Stimulated activated naive CD8-positive, alpha-beta T cell treated with anti-CD3 and anti-CD28 coated beads, Interleukin-15, amount 100 ng/mL, for 72 hours (primary cell): ENCODE measurements around the gene DBNL.

Experiments
- ATAC-seq: fragments of 150-1000 bp; cut with Tn5 transposase; 2 replicates; pipeline ENCODE4 v1.10.0; 2021; ENCODE audit warnings: mild to moderate bottlenecking, moderate library complexity
- DNase-seq, 2 donors: peaks; one replicate each; pipeline ENCODE4 v3.0.0; 2021 to 2022
- H3K27ac Mint-ChIP-seq, 2 donors: one replicate each; pipeline ENCODE4 v1.8.0; 2022; ENCODE audit warnings: mild to moderate bottlenecking in 2 of 2, mixed read lengths in 2 of 2, moderate library complexity in 2 of 2
- H3K27me3 Mint-ChIP-seq: one replicate; pipeline ENCODE4 v1.8.0; 2022; ENCODE audit warnings: mixed read lengths
- H3K4me1 Mint-ChIP-seq: one replicate; pipeline ENCODE4 v1.8.0; 2022; ENCODE audit warnings: mild to moderate bottlenecking, mixed read lengths
- H3K4me3 Mint-ChIP-seq, 2 donors: one replicate each; pipeline ENCODE4 v1.8.0; 2022; ENCODE audit warnings: mild to moderate bottlenecking in 2 of 2, mixed read lengths in 2 of 2, moderate library complexity in 1 of 2
- H3K9me3 Mint-ChIP-seq, 2 donors: one replicate each; pipeline ENCODE4 v1.8.0; 2022; ENCODE audit warnings: mixed read lengths in 2 of 2

Gene DBNL

GRCh38 chr7:44094883-44095592 is 50.5 kb downstream of the DBNL start:
- no peaks in the 10 kb centered on the region for H3K9me3 Mint-ChIP-seq
- peaks cover 33% of the 10 kb centered on the region for H3K4me1 Mint-ChIP-seq
- ATAC-seq (no peak), DNase-seq (no peak)
- H3K27me3 Mint-ChIP-seq = no peaks in the 10 kb centered on the region
- no peak overlapping the region for H3K4me3 Mint-ChIP-seq
- no peak overlapping the region for H3K27ac Mint-ChIP-seq

DNA sequence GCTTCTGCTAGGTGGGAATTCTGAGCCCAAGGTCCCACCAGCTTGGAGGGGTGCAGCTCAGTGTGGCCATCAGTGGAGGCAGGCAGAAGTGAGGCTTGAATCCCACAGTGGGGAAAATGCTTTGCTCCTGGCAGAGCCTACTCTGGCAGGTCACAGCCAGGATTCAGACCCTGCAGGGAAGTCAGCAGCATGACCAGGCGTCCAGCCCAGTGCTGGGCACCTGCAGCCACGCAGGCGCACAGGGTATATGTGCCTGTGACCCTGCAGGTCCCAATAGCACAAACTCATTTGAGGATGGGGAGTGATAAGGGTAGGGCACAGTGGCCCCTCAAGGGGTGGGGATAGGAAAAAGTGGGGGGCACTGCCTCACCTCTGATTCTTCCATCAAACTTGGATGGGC is 51.3 kb downstream of the DBNL start:
- Mint-ChIP-seq H3K9me3 (no peaks in the 10 kb centered on the region), H3K4me3 (no peak overlapping the region), H3K4me1 (peaks cover 33% of the 10 kb centered on the region), H3K27me3 (no peaks in the 10 kb centered on the region), H3K27ac (no peak overlapping the region)
- ATAC-seq (no peak), DNase-seq (no peak)

DNA sequence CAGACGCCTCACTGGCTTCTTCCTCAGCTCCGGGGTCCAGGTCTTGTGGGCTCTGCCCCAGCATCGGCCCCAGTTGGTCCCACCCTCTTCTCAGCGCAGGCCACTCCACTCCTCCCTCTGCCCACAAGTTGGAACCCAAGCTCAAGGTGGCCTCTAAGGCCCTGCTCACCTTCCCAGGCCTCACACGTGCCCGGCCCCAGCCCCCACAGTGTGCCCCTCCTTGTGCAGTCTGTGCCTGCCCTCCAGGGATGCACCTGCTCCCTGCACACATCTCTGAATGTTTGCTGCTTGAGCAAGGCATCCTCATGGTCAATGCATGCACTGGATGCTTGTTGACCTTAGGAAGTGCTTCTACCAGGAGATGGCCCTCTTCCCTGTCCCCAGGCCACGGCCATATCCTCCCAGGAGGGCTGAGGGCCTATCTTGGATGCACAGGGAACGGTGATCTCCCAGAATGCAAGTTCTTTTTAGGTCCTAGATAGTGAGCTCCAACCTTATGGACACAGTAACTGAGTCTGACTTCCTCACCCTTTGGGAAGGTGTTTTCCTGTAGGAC is 51.9 kb downstream of the DBNL start:
- DNase-seq = no peak
- no peaks in the 10 kb centered on the region for H3K27me3 Mint-ChIP-seq
- no peak overlapping the region for H3K27ac Mint-ChIP-seq
- H3K4me3 Mint-ChIP-seq = peak overlapping the region in 1 of 2 donors; percentile 55
- ATAC-seq = no peak
- peaks cover 33% of the 10 kb centered on the region for H3K4me1 Mint-ChIP-seq
- no peaks in the 10 kb centered on the region for H3K9me3 Mint-ChIP-seq

- DNase-seq (no peak), ATAC-seq (peak; percentile 73)
- peak overlapping the region; percentile 22 to 44 for H3K27ac Mint-ChIP-seq
- no peaks in the 10 kb centered on the region for H3K9me3 Mint-ChIP-seq
- peaks cover 34% of the 10 kb centered on the region for H3K4me1 Mint-ChIP-seq
- peaks cover 2% of the 10 kb centered on the region for H3K27me3 Mint-ChIP-seq
- H3K4me3 Mint-ChIP-seq = peak overlapping the region; percentile 14 to 55
Measured at GRCh38 chr7:44097064-44097932, 52.8 kb downstream of the DBNL start.

GRCh38 chr7:44098092-44099068 is 53.9 kb downstream of the DBNL start:
- peaks cover 40% of the 10 kb centered on the region for H3K4me1 Mint-ChIP-seq
- H3K9me3 Mint-ChIP-seq = no peaks in the 10 kb centered on the region
- H3K4me3 Mint-ChIP-seq = peak overlapping the region in 1 of 2 donors; percentile 55
- peaks cover 13% of the 10 kb centered on the region for H3K27me3 Mint-ChIP-seq
- ATAC-seq (no peak), DNase-seq (no peak)
- H3K27ac Mint-ChIP-seq = peak overlapping the region in 1 of 2 donors; percentile 30

DNA sequence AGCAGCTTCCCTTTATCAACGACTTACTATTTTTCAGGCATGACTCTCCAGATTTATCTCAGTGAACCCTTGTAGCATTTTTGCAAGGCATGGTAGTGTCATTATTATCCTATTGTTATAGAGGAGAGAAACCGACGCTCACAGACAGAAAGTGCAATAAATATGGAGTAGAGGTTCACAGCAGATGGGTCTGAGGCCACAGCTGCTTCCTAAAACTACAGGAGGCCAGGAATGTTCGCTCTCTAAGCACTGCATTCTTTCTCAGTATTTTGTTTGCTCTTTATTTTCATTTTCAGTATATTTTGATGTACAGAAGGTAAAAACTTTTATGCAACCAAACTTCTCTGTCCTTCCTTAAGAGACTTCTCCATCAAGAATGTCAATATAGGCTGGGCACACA is 55.2 kb downstream of the DBNL start:
- ATAC-seq = no peak
- Mint-ChIP-seq H3K4me1 (peaks cover 40% of the 10 kb centered on the region), H3K4me3 (no peak overlapping the region), H3K27ac (no peak overlapping the region), H3K27me3 (peaks cover 16% of the 10 kb centered on the region), H3K9me3 (no peaks in the 10 kb centered on the region)
- DNase-seq = no peak

DNA sequence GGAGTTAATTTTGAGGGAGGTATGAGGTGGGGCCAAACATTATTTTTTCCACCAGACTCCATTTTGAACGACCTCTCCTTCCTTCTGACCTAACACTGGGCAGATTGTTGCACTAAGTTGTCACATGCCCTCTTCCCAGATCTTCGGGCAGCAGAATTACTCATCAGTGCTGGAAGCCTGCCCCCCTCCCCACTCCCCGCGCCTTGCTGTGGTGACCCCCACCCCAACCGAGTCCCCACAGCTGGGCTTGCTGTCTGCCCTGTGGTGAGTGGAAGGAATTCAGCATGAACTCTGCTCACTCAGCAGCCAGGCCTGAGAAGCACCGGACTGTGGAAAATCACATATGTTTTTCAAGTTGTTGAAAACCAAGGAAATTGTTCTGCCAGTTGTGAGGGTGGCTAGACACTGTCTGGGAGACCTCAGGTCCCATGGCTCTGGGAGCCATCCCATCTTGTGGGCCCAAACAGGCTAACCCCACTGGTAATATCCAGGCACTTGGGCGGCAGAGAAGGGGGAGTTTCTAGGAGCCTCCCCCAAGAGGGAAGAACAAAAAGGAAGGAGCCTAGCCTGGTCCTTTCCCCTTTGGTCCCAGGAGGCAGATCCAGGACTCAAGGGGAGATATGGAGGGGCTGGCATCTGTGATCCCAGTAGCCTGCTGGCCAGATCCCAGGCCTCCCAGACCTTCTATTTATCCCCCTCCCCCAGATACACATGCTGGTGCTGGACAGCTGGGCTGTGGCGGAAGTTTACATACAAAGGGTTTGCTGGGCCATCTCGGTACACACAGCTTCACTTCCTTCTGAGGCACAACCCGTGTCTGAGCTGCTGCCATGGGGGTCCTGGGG is 56.2 kb downstream of the DBNL start:
- Mint-ChIP-seq H3K27ac (no peak overlapping the region), H3K4me1 (peaks cover 45% of the 10 kb centered on the region), H3K9me3 (no peaks in the 10 kb centered on the region), H3K4me3 (no peak overlapping the region), H3K27me3 (peaks cover 16% of the 10 kb centered on the region)
- DNase-seq (no peak), ATAC-seq (no peak)

DNA sequence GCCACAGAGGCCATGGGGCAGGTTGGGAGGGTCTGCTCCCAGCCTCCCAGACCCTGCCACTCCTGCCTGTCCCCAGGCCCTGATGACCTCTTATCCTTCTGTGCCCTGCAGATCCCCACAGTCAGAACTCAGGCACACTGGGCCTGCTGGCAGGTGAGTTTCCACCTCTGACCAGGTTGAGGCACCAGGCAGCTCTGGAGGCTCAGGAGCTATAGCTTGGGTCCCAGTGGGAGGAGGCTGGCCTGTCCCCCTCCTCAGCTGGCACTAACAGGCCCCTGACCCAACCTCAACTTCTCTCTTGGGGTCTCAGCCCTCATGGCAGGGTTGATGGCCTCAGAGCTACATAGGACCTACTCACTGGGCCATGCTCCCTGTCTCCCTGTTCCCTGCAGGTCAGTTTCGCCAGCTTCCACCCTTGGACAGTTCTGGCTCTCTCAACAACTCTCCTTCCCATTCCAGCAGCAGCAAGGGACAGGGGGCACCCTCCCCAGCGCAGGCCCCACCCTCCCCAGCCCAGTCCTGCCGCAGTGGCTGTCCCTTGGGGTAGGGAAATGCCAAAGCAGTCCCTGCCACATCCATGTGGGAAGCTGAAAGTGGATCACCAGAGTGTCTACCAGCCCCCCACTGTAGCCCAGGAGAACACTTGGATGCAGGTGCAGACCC is 56.9 kb downstream of the DBNL start:
- ATAC-seq (no peak), DNase-seq (no peak)
- Mint-ChIP-seq H3K4me1 (peaks cover 48% of the 10 kb centered on the region), H3K27ac (no peak overlapping the region), H3K27me3 (peaks cover 16% of the 10 kb centered on the region), H3K4me3 (no peak overlapping the region), H3K9me3 (no peaks in the 10 kb centered on the region)

DNA sequence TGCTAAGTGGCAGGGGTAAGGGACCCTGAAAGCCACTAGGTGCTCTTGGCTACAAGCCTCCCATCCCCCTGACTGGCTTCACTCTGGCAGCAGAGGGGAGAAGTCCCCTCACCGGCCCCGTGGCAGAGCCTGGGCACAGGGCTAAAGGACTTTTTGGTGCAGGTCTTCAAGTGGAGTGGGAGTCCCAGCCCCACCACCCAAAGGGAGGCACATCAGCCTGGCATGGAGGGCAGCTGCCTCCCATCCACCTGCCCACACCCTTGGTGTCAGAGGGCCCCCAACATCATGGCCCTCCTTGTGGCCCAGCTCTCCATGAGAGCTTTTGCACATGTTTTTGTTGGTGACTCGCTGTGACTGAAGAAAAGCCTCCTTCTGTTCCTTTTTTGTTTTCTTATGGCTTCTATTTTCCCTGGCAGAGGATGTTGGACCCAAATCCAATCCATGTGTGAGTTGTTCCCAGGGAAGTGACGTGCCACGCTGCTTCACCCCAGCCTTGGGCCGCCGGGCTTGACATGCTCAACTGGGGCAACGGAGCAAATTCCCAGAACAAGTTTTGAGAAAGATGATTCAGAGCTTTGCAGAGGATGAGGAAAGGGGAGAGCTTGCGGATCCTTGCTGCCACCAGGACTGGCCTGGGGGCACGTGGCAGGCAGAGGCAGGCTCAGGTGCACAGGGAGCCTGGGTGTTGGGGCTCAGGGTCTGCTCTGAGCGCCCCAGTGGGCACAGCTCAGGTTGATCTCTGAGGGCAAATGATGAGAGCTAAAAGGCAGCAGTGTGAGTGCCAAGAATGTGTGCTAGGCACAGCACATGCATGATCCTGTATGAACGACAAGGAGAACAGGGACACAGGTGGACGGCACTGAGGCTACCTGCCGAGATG is 57.7 kb downstream of the DBNL start:
- Mint-ChIP-seq H3K27ac (no peak overlapping the region), H3K4me3 (no peak overlapping the region), H3K9me3 (no peaks in the 10 kb centered on the region), H3K4me1 (peaks cover 47% of the 10 kb centered on the region), H3K27me3 (peaks cover 16% of the 10 kb centered on the region)
- ATAC-seq (no peak), DNase-seq (no peak)

DNA sequence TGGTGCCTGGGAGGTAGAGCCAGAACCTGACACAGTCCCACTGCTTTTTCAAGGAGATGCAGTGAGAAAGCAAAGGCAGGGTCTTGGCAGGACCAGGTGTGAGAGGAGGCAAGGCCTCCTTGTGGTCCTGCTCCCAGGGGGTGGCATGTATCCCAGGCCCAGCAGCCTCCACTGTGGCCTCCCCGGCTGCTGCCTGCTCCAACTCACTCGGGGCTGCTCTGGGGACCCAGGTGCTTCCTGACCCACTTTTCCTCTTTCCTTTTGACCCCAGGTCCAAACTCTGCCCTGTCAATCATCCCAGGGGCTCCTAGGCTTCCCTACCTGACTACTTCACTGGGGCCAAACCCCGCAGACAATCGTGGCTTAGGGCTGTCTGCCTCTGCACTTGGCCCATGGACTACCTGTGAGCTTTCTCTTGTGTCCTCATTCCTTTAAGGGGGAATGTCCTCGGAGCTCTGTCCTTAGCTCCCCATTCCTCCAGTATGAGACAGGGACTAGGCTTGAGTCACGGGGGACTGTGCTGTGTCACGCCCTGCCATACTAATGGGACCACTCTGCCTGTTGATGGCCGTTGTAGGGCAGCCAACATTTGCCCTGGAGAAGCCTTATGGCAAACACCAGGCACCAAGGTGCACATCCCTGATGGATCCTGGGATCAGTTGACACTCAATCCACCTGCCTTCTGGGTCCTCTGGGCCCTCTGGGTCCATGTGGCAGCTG is 58.5 kb downstream of the DBNL start:
- H3K9me3 Mint-ChIP-seq = no peaks in the 10 kb centered on the region
- DNase-seq (no peak), ATAC-seq (no peak)
- peak overlapping the region; percentile 67 to 71 for H3K4me3 Mint-ChIP-seq
- H3K4me1 Mint-ChIP-seq = peaks cover 43% of the 10 kb centered on the region
- peak overlapping the region in 1 of 2 donors; percentile 66 for H3K27ac Mint-ChIP-seq
- peaks cover 16% of the 10 kb centered on the region for H3K27me3 Mint-ChIP-seq

- peaks cover 40% of the 10 kb centered on the region for H3K4me1 Mint-ChIP-seq
- H3K27me3 Mint-ChIP-seq = peaks cover 16% of the 10 kb centered on the region
- H3K9me3 Mint-ChIP-seq = no peaks in the 10 kb centered on the region
- DNase-seq = no peak
- peak overlapping the region; percentile 66 to 72 for H3K27ac Mint-ChIP-seq
- ATAC-seq = peak; percentile 1
- peak overlapping the region; percentile 67 to 71 for H3K4me3 Mint-ChIP-seq
Measured at GRCh38 chr7:44103566-44103922, 59.0 kb downstream of the DBNL start.

- Mint-ChIP-seq H3K27me3 (peaks cover 16% of the 10 kb centered on the region), H3K27ac (peak within 1 kb of the TSS; percentile 72 to 74), H3K4me3 (peak within 1 kb of the TSS; percentile 77 to 79), H3K9me3 (no peaks in the 10 kb centered on the region), H3K4me1 (peaks cover 38% of the 10 kb centered on the region)
- ATAC-seq (peak; percentile 81), DNase-seq (peak; percentile 55 to 58)
Measured at GRCh38 chr7:44103923-44104859, 59.7 kb downstream of the DBNL start, which contains the start of gene AEBP1. TSS of gene AEBP1 (plus strand) at chr7:44104345. CDS start at chr7:44104666, 321 bp downstream.
